Effector memory CD4-positive, alpha-beta T cell (primary cell): ENCODE results near the gene ECEL1.

Source experiments
- DNase-seq, 3 donors: peaks; one replicate each; pipeline ENCODE4 v3.0.0-alpha.2; 2020
- H3K27ac ChIP-seq: 2 replicates; pipeline ENCODE4 v1.7.0; 2013; ENCODE audit warnings: mild to moderate bottlenecking, low read length, moderate library complexity; ENCODE audit not compliant: insufficient read depth, poor library complexity, severe bottlenecking
- H3K27me3 ChIP-seq: replicated peaks from 2 replicates; pipeline ENCODE4 v1.7.0; 2013; ENCODE audit warnings: mild to moderate bottlenecking, low read length; ENCODE audit not compliant: insufficient read depth, control insufficient read depth, poor library complexity, severe bottlenecking
- H3K36me3 ChIP-seq: 2 replicates; pipeline ENCODE4 v1.7.0; 2013; ENCODE audit warnings: mild to moderate bottlenecking, low read length, moderate library complexity; ENCODE audit not compliant: control insufficient read depth, insufficient read depth
- H3K4me1 ChIP-seq: 2 replicates; pipeline ENCODE4 v1.7.0; 2013; ENCODE audit warnings: low read length, mild to moderate bottlenecking; ENCODE audit not compliant: control insufficient read depth, insufficient read depth, poor library complexity, severe bottlenecking
- H3K4me3 ChIP-seq: 2 replicates; pipeline ENCODE4 v1.7.0; 2013; ENCODE audit warnings: low read length, low read depth, mild to moderate bottlenecking; ENCODE audit not compliant: insufficient read depth, poor library complexity, severe bottlenecking
- H3K9me3 ChIP-seq: 2 replicates; pipeline ENCODE4 v1.7.0; 2013; ENCODE audit warnings: mild to moderate bottlenecking, low read length, moderate library complexity; ENCODE audit not compliant: control insufficient read depth

The ECEL1 gene

GRCh38 chr2:232476045-232476444, 11.6 kb downstream of the ECEL1 start:
- Histone ChIP-seq H3K4me1 (no peaks in the 10 kb centered on the region), H3K27ac (no peak overlapping the region), H3K9me3 (no peaks in the 10 kb centered on the region), H3K36me3 (no peaks in the 10 kb centered on the region), H3K4me3 (no peak overlapping the region), H3K27me3 (peaks cover 3% of the 10 kb centered on the region)
- DNase-seq: no peak

- no peaks in the 10 kb centered on the region for H3K36me3 ChIP-seq
- no peak for DNase-seq
- H3K4me1 ChIP-seq: no peaks in the 10 kb centered on the region
- H3K4me3 ChIP-seq: no peak overlapping the region
- peaks cover 3% of the 10 kb centered on the region for H3K27me3 ChIP-seq
- no peaks in the 10 kb centered on the region for H3K9me3 ChIP-seq
- H3K27ac ChIP-seq: no peak overlapping the region
These were observed 14.2 kb downstream of the ECEL1 start for GRCh38 chr2:232473467-232473890.

DNA sequence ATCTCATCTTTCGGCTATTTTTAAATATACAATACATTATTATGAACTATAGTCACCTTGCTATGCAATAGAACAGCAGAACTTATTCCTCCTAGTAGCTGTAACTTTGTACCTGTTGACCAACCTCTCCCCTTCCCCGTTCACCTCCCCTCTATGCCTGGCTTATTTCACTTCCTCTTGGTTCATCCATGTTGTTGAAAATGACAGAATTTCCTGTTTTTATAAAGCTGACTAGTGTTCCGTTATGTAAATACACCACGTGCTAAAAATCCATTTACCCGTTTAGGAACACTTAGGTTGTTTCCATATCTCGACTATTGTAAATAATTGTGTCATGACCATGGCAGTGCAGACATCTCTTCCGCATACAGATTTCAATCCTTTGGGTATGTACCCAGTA, 21.4 kb downstream of the ECEL1 start:
- Histone ChIP-seq H3K27ac (no peak overlapping the region), H3K4me1 (no peaks in the 10 kb centered on the region), H3K27me3 (no peaks in the 10 kb centered on the region), H3K4me3 (no peak overlapping the region), H3K36me3 (no peaks in the 10 kb centered on the region), H3K9me3 (no peaks in the 10 kb centered on the region)
- DNase-seq: no peak

- DNase-seq: no peak
- no peak overlapping the region for H3K4me3 ChIP-seq
- no peaks in the 10 kb centered on the region for H3K27me3 ChIP-seq
- no peaks in the 10 kb centered on the region for H3K36me3 ChIP-seq
- no peak overlapping the region for H3K27ac ChIP-seq
- H3K9me3 ChIP-seq: no peaks in the 10 kb centered on the region
- H3K4me1 ChIP-seq: no peaks in the 10 kb centered on the region
These were observed 22.6 kb downstream of the ECEL1 start for GRCh38 chr2:232465061-232465460.

- no peaks in the 10 kb centered on the region for H3K36me3 ChIP-seq
- H3K27me3 ChIP-seq: no peaks in the 10 kb centered on the region
- H3K4me1 ChIP-seq: no peaks in the 10 kb centered on the region
- no peak overlapping the region for H3K27ac ChIP-seq
- DNase-seq: no peak
- H3K4me3 ChIP-seq: no peak overlapping the region
- H3K9me3 ChIP-seq: no peaks in the 10 kb centered on the region
These were observed 23.1 kb downstream of the ECEL1 start for GRCh38 chr2:232464544-232464885.

- Histone ChIP-seq H3K36me3 (no peaks in the 10 kb centered on the region), H3K4me1 (no peaks in the 10 kb centered on the region), H3K27me3 (no peaks in the 10 kb centered on the region), H3K9me3 (no peaks in the 10 kb centered on the region), H3K27ac (no peak overlapping the region), H3K4me3 (no peak overlapping the region)
- no peak for DNase-seq
These were observed 23.7 kb downstream of the ECEL1 start for GRCh38 chr2:232463701-232464543.

- H3K9me3 ChIP-seq: no peaks in the 10 kb centered on the region
- no peaks in the 10 kb centered on the region for H3K27me3 ChIP-seq
- no peak overlapping the region for H3K27ac ChIP-seq
- no peaks in the 10 kb centered on the region for H3K36me3 ChIP-seq
- H3K4me1 ChIP-seq: no peaks in the 10 kb centered on the region
- no peak overlapping the region for H3K4me3 ChIP-seq
- DNase-seq: no peak
These were observed 27.5 kb downstream of the ECEL1 start for GRCh38 chr2:232460171-232460570.

DNA sequence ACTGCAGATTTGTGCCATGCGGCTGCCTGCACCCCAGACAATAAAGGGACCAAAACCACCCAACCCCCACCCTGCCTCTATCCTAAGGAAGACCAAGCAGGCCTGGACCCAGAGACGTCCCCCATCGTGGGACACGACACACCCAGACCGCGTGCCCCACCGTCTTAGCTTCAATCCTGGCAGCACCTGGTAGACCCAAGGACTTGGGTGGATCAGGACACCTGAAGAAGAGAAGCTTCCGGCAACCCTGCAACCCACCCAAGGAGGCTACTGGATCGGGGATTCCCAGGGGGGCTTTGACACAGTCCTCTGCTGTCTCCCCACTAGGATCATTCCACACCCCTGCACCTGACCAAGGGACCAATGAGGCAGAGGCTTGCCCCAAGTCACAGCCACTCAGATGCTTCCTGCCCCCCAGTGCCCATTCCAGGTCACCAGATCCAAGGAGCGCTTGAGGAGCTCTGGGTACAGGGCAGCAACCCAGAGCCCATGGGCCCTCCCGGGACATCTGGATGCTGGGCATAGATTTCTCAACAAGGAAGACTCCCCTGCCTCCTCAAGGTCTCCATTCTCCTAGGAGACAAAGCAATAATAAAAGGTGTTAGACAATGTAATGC, 28.1 kb downstream of the ECEL1 start:
- Histone ChIP-seq H3K4me1 (no peaks in the 10 kb centered on the region), H3K27me3 (no peaks in the 10 kb centered on the region), H3K27ac (no peak overlapping the region), H3K4me3 (no peak overlapping the region), H3K9me3 (no peaks in the 10 kb centered on the region), H3K36me3 (no peaks in the 10 kb centered on the region)
- DNase-seq: no peak

DNA sequence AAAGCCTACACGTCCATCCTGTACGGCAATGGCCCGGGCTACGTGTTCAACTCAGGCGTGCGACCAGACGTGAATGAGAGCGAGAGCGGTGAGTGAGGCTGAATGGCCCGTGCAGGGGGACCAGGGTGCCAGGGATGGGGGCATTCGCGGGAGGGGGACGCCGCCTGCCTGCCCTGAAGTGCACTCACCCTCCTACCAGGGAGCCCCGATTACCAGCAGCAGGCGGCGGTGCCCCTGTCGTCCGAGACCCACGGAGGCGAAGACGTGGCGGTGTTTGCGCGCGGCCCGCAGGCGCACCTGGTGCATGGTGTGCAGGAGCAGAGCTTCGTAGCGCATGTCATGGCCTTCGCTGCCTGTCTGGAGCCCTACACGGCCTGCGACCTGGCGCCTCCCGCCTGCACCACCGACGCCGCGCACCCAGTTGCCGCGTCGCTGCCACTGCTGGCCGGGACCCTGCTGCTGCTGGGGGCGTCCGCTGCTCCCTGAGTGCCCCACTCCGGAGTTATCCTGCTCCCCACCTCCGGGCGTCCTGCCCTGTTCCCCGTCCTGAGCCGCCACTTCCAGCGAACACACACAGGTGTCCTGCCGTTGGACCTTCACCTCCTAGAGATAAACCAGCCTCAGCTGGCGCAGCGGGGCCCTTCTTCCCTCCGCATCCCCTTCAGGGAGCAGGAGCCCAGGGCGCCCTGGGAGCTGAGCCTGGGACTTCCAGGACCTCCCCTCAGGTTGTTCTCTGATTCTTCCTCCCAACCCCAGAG, 28.8 kb downstream of the ECEL1 start:
- Histone ChIP-seq H3K36me3 (no peaks in the 10 kb centered on the region), H3K9me3 (no peaks in the 10 kb centered on the region), H3K27ac (no peak overlapping the region), H3K4me1 (no peaks in the 10 kb centered on the region), H3K4me3 (no peak overlapping the region), H3K27me3 (no peaks in the 10 kb centered on the region)
- DNase-seq: no peak
